WERI-Rb-1 (cell line): Measurements from ENCODE around the gene PDE4B.

Source experiments
- DNase-seq: peaks from one replicate; pipeline ENCODE4 v3.0.0-alpha.2; 2020
- H3K27ac ChIP-seq: fragments of 250-450 bp; sonication (Bioruptor Pico); 2 replicates; pipeline ENCODE4 v1.5.1; 2020; ENCODE audit warnings: mild to moderate bottlenecking, moderate library complexity
- H3K27me3 ChIP-seq: fragments of 250-450 bp; sonication (Bioruptor Pico); 2 replicates; pipeline ENCODE4 v1.5.1; 2021; ENCODE audit warnings: mild to moderate bottlenecking, low read depth, moderate library complexity; ENCODE audit not compliant: insufficient read depth, severe bottlenecking
- H3K36me3 ChIP-seq: fragments of 250-450 bp; sonication (Bioruptor Pico); 2 replicates; pipeline ENCODE4 v1.5.1; 2020; ENCODE audit warnings: mild to moderate bottlenecking, moderate library complexity
- H3K4me3 ChIP-seq: 2 replicates; pipeline ENCODE4 v1.5.1; 2011; ENCODE audit warnings: low read depth, mild to moderate bottlenecking, control low read depth, low read length
- H3K9me3 ChIP-seq: fragments of 250-450 bp; sonication (Bioruptor Pico); 2 replicates; pipeline ENCODE4 v1.5.1; 2021; ENCODE audit warnings: mild to moderate bottlenecking, moderate library complexity; ENCODE audit not compliant: severe bottlenecking
- CTCF ChIP-seq: IDR thresholded peaks from 2 replicates; pipeline ENCODE4 v1.5.1; 2011; ENCODE audit warnings: low read depth, mild to moderate bottlenecking, control low read depth, inconsistent platforms, low read length

The PDE4B gene

GRCh38 chr1:65826782-65827181 lies 34.1 kb downstream of the PDE4B start:
- no peak overlapping the region for H3K4me3 ChIP-seq
- H3K27me3 ChIP-seq: no peaks in the 10 kb centered on the region
- H3K27ac ChIP-seq: no peak overlapping the region
- H3K9me3 ChIP-seq: no peaks in the 10 kb centered on the region
- no peaks in the 10 kb centered on the region for H3K36me3 ChIP-seq
- DNase-seq: no peak
- TF ChIP-seq CTCF: no peak

GRCh38 chr1:65827346-65827745 lies 34.7 kb downstream of the PDE4B start:
- DNase-seq: no peak
- H3K27ac ChIP-seq: no peak overlapping the region
- no peaks in the 10 kb centered on the region for H3K9me3 ChIP-seq
- no peaks in the 10 kb centered on the region for H3K36me3 ChIP-seq
- no peak overlapping the region for H3K4me3 ChIP-seq
- no peaks in the 10 kb centered on the region for H3K27me3 ChIP-seq
- TF ChIP-seq CTCF: no peak

GRCh38 chr1:65830306-65830705 lies 37.6 kb downstream of the PDE4B start:
- no peak overlapping the region for H3K27ac ChIP-seq
- TF ChIP-seq CTCF: no peak
- H3K4me3 ChIP-seq: no peak overlapping the region
- no peak for DNase-seq
- H3K27me3 ChIP-seq: no peaks in the 10 kb centered on the region
- no peaks in the 10 kb centered on the region for H3K36me3 ChIP-seq
- H3K9me3 ChIP-seq: no peaks in the 10 kb centered on the region

DNA sequence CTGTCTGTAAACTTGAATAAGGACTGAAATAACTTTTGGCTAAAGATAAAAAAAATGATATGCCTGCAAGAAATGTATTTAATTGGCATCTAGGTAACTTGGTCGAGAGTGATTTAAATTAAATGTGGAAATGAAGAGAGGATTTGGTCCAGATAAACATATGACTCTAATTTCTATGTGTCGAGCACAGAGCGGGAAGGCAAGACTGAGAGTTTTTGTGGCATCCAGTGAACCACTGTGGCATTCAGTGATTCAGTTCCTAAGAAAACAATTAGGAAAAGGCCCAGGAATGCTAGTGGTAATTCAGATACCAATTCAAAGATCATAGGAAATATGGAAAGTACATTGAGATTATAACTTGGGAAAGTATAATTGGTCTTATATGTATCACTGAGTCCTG lies 39.6 kb downstream of the PDE4B start:
- Histone ChIP-seq H3K9me3 (no peaks in the 10 kb centered on the region), H3K36me3 (no peaks in the 10 kb centered on the region), H3K27ac (no peak overlapping the region), H3K4me3 (no peak overlapping the region), H3K27me3 (no peaks in the 10 kb centered on the region)
- TF ChIP-seq CTCF: no peak
- DNase-seq: no peak

- no peak for TF ChIP-seq CTCF
- Histone ChIP-seq H3K9me3 (no peaks in the 10 kb centered on the region), H3K27me3 (no peaks in the 10 kb centered on the region), H3K27ac (no peak overlapping the region), H3K36me3 (no peaks in the 10 kb centered on the region), H3K4me3 (no peak overlapping the region)
- no peak for DNase-seq
These were observed 44.0 kb downstream of the PDE4B start for GRCh38 chr1:65836686-65837085.

GRCh38 chr1:65840683-65841082 lies 48.0 kb downstream of the PDE4B start:
- Histone ChIP-seq H3K27me3 (no peaks in the 10 kb centered on the region), H3K9me3 (no peaks in the 10 kb centered on the region), H3K27ac (no peak overlapping the region), H3K4me3 (no peak overlapping the region), H3K36me3 (no peaks in the 10 kb centered on the region)
- TF ChIP-seq CTCF: no peak
- DNase-seq: no peak
